Upper lobe of right lung (tissue), 1 donor: ENCODE data around the gene CECR2. TPM values are rescaled to one million over a fixed set of nuclear protein-coding genes. Genes with fewer than 3 reads are reported as not detected.

Experiments
- ATAC-seq: fragments of 200-7000 bp; cut with Tn5 transposase; one replicate; pipeline ENCODE4 v1.9.1; 2020; ENCODE audit warnings: mild to moderate bottlenecking, moderate library complexity
- DNase-seq: peaks from one replicate; pipeline ENCODE4 v3.0.0-alpha.2; 2020
- H3K27ac ChIP-seq: fragments of 200-600 bp; one replicate; pipeline ENCODE4 v1.8.0; 2022
- H3K27me3 ChIP-seq: fragments of 200-600 bp; one replicate; pipeline ENCODE4 v1.8.0; 2022; ENCODE audit warnings: mild to moderate bottlenecking
- H3K36me3 ChIP-seq: fragments of 200-600 bp; one replicate; pipeline ENCODE4 v1.8.0; 2022
- H3K4me1 ChIP-seq: fragments of 200-600 bp; one replicate; pipeline ENCODE4 v1.8.0; 2022
- H3K4me3 ChIP-seq: fragments of 200-600 bp; one replicate; pipeline ENCODE4 v1.8.0; 2022; ENCODE audit warnings: mild to moderate bottlenecking
- H3K9me3 ChIP-seq: fragments of 200-600 bp; one replicate; pipeline ENCODE4 v1.8.0; 2022
- intact Hi-C: fragments of 100-400 bp; cut with DNase I; formaldehyde crosslinking; loops from one replicate; pipeline ENCODE4 v1.11.0; 2022
- total RNA-seq: library from RNA; stranded (reverse); fragmentation: NEBNext Ultra II Directional; extraction: Animal tissue kit (Norgen Biotek cat#: 25700); gene quantifications from one replicate; pipeline ENCODE4 v1.2.1, GENCODE V29; 2021
- TF ChIP-seq, protein P1 (sequence below): fragments of 200-600 bp; IDR thresholded peaks from one replicate; pipeline ENCODE4 v1.8.0; 2022; ENCODE audit warnings: antibody characterized with exemption
- donor health status: DM: no; HTN: yes; CAD: no; lungs with severe emphysema.

Gene CECR2
- total RNA-seq, 1 donor from 2014 or later = 7.2 TPM

GRCh38 chr22:17396516-17396915 is 27.3 kb downstream of the CECR2 start:
- TF ChIP-seq, protein P1, sequence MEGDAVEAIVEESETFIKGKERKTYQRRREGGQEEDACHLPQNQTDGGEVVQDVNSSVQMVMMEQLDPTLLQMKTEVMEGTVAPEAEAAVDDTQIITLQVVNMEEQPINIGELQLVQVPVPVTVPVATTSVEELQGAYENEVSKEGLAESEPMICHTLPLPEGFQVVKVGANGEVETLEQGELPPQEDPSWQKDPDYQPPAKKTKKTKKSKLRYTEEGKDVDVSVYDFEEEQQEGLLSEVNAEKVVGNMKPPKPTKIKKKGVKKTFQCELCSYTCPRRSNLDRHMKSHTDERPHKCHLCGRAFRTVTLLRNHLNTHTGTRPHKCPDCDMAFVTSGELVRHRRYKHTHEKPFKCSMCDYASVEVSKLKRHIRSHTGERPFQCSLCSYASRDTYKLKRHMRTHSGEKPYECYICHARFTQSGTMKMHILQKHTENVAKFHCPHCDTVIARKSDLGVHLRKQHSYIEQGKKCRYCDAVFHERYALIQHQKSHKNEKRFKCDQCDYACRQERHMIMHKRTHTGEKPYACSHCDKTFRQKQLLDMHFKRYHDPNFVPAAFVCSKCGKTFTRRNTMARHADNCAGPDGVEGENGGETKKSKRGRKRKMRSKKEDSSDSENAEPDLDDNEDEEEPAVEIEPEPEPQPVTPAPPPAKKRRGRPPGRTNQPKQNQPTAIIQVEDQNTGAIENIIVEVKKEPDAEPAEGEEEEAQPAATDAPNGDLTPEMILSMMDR = no peak
- DNase-seq (no peak), ATAC-seq (peak; percentile 57)
- intact Hi-C loops = no loop called here
- Histone ChIP-seq H3K4me1 (peaks cover 4% of the 10 kb centered on the region), H3K27me3 (no peaks in the 10 kb centered on the region), H3K36me3 (no peaks in the 10 kb centered on the region), H3K4me3 (no peak overlapping the region), H3K9me3 (no peaks in the 10 kb centered on the region), H3K27ac (no peak overlapping the region)

DNA sequence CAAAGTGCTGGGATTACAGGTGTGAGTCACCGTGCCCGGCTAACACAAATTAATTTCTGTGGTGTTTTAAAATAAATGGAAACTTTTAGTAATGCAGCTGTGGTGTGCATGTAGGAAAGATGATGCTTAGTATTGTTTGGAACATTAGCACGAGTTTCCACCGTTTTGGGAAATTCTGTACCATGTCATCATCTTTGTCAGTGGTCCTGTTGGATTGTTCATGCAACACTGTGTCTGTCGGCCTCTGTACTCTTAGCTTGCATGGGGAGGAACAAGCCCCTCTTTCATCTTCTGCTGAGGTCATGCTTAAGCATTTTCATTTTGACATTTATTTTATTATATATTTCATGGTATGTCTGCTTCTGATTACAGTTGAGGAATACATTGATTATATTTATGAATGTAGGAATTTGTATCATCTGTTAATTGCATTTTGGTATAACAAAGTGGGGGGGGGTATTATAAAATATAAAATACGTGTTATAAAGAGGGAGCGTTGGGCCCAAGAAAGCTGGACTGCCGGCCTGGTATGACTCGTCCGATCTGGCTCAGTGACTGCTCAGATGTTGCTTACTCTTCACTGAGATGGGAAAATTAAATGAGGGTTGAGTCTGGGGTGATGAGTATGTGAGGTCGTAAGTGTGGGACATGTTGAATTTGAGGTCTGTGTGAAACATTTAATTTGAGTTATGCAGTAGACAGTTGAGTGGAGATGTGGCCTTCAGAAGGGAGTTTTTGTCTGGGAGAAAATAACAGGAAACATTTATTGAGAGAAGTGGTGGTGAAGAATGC is 28.7 kb downstream of the CECR2 start:
- H3K4me1 ChIP-seq = peaks cover 4% of the 10 kb centered on the region
- no peaks in the 10 kb centered on the region for H3K36me3 ChIP-seq
- no peak overlapping the region for H3K27ac ChIP-seq
- H3K4me3 ChIP-seq = no peak overlapping the region
- ATAC-seq (no peak), DNase-seq (no peak)
- no peaks in the 10 kb centered on the region for H3K27me3 ChIP-seq
- H3K9me3 ChIP-seq = no peaks in the 10 kb centered on the region
- TF ChIP-seq, protein P1 = no peak
- intact Hi-C loops = no loop called here

DNA sequence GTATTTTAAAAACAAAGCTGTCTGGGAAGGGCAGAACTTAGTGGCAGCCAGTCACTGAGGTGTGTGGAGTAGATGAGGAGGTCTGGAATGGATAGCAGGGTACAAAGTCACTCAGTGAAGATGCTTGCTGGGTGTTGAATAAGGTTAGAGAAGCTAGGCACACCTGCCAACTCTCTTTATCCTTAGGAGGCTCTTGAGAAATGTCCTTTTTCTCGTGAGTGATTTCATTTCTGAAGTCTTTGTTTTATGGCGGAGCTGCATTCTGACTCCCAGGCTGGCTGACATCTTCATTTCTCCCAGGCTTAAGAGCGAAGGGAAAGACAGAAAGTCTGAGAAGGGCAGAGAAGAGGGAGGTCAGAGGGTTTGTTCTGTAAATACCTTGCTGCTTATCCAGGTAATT is 31.0 kb downstream of the CECR2 start:
- no peak overlapping the region for H3K27ac ChIP-seq
- DNase-seq (no peak), ATAC-seq (no peak)
- no peaks in the 10 kb centered on the region for H3K27me3 ChIP-seq
- intact Hi-C loops = no loop called here
- H3K4me3 ChIP-seq = no peak overlapping the region
- peaks cover 7% of the 10 kb centered on the region for H3K4me1 ChIP-seq
- TF ChIP-seq, protein P1 = no peak
- H3K9me3 ChIP-seq = no peaks in the 10 kb centered on the region
- H3K36me3 ChIP-seq = no peaks in the 10 kb centered on the region

- DNase-seq = no peak
- Histone ChIP-seq H3K4me3 (no peak overlapping the region), H3K27me3 (no peaks in the 10 kb centered on the region), H3K27ac (no peak overlapping the region), H3K36me3 (no peaks in the 10 kb centered on the region), H3K4me1 (peaks cover 10% of the 10 kb centered on the region), H3K9me3 (no peaks in the 10 kb centered on the region)
- TF ChIP-seq, protein P1 = no peak
- intact Hi-C loops = no loop called here
- ATAC-seq = no peak
Measured at GRCh38 chr22:17401728-17402127, 32.5 kb downstream of the CECR2 start.

DNA sequence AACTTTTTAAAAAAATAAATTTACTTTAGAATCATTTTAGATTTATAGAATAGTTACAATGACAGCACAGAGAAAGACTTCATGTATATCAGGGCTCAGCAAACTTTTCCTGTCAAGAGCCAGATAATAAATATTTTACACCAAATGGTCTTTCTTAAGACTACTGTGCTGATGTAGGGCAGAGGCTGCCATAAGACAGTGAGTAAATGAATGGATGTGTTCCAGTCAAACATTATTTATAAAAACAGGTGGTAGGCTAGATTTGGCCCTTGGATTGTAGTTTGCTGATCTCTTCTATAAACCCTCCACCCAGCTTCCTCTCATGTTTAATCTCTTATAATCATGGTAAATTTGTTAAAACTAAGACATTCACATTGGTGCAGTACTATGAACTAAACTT is 33.0 kb downstream of the CECR2 start:
- TF ChIP-seq, protein P1 = no peak
- H3K27ac ChIP-seq = no peak overlapping the region
- no peaks in the 10 kb centered on the region for H3K36me3 ChIP-seq
- no peaks in the 10 kb centered on the region for H3K9me3 ChIP-seq
- no peak for ATAC-seq
- H3K27me3 ChIP-seq = no peaks in the 10 kb centered on the region
- no peak overlapping the region for H3K4me3 ChIP-seq
- H3K4me1 ChIP-seq = peaks cover 13% of the 10 kb centered on the region
- intact Hi-C loops = no loop called here
- DNase-seq = no peak
